ENCODE measurements around the gene SAMSN1. TPM values are rescaled to one million over a fixed set of nuclear protein-coding genes. Genes with fewer than 3 reads are reported as not detected.

SAMSN1 gene
- total RNA-seq, 1 donor from 2014 or later: 3.1 TPM

DNA sequence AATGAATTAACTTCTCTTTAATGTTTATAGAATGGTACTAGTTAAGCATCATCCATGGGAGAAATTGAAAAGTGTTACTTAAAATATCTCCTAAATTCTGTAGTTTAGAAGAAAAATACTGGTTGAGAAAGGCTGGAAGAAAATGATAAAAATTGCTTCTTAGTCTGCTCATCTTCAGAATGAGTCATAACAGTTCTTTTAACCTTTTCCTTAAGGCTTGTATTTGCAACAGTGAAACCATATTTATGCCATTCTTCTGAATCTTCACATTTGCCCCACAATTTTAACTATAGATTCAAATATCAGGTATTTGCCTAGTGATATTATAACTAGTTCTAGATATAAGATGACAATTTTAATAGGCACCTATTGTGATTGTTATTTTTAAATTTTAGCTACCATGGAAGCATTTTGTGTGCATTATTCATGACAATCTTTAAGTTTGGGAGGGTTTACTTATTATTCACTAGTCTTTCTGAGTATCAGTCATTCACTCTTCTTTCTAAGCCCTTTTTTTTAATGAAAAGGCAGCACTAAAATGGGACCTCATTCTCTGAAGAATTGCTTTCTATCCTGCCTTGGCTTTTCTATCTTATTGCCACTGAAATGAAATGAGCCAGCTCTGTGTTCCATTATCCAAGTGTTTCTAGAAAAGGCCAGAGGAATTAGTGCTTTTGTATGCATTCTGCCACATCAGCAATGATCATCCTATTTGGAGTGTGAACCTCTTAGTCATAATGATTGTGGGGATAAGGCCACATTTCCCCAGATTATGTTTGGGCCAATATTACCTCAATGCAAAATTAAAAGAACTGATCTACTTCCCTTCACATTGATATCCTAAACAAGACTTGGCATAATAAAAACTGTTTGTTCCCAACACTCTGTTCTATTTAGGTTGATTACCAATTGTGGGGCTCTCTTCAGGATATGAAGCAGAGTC is 58.4 kb downstream of the SAMSN1 start:
- no peaks in the 10 kb centered on the region for H3K27me3 ChIP-seq (ENCODE audit: control insufficient read depth in 3 of 3, insufficient read depth in 3 of 3, low read length in 3 of 3)
- H3K4me3 ChIP-seq (ENCODE audit: low read length in 3 of 3): no peak overlapping the region
- no peaks in the 10 kb centered on the region for H3K36me3 ChIP-seq (ENCODE audit: control insufficient read depth in 3 of 3, insufficient read depth in 3 of 3, low read length in 3 of 3)
- H3K9ac ChIP-seq (ENCODE audit: low read depth in 1 of 3, low read length in 3 of 3): no peak overlapping the region
- H3K4me1 ChIP-seq (ENCODE audit: control insufficient read depth in 3 of 3, insufficient read depth in 3 of 3, low read length in 3 of 3): no peaks in the 10 kb centered on the region
- H3K27ac ChIP-seq (ENCODE audit: low read depth, low read length): no peak overlapping the region
- H3K9me3 ChIP-seq (ENCODE audit: control insufficient read depth in 3 of 3, low read length in 3 of 3): no peaks in the 10 kb centered on the region

- no peak overlapping the region for H3K27ac ChIP-seq (ENCODE audit: low read depth, low read length)
- no peaks in the 10 kb centered on the region for H3K4me1 ChIP-seq (ENCODE audit: control insufficient read depth in 3 of 3, insufficient read depth in 3 of 3, low read length in 3 of 3)
- H3K36me3 ChIP-seq (ENCODE audit: control insufficient read depth in 3 of 3, insufficient read depth in 3 of 3, low read length in 3 of 3): no peaks in the 10 kb centered on the region
- H3K9me3 ChIP-seq (ENCODE audit: control insufficient read depth in 3 of 3, low read length in 3 of 3): no peaks in the 10 kb centered on the region
- no peak overlapping the region for H3K9ac ChIP-seq (ENCODE audit: low read depth in 1 of 3, low read length in 3 of 3)
- H3K27me3 ChIP-seq (ENCODE audit: control insufficient read depth in 3 of 3, insufficient read depth in 3 of 3, low read length in 3 of 3): no peaks in the 10 kb centered on the region
- H3K4me3 ChIP-seq (ENCODE audit: low read length in 3 of 3): no peak overlapping the region
Measured at GRCh38 chr21:14486869-14487268, 59.2 kb downstream of the SAMSN1 start.

- Histone ChIP-seq H3K27ac (ENCODE audit: low read depth, low read length) (no peak overlapping the region), H3K36me3 (ENCODE audit: control insufficient read depth in 3 of 3, insufficient read depth in 3 of 3, low read length in 3 of 3) (no peaks in the 10 kb centered on the region), H3K4me1 (ENCODE audit: control insufficient read depth in 3 of 3, insufficient read depth in 3 of 3, low read length in 3 of 3) (no peaks in the 10 kb centered on the region), H3K27me3 (ENCODE audit: control insufficient read depth in 3 of 3, insufficient read depth in 3 of 3, low read length in 3 of 3) (no peaks in the 10 kb centered on the region), H3K9me3 (ENCODE audit: control insufficient read depth in 3 of 3, low read length in 3 of 3) (no peaks in the 10 kb centered on the region), H3K4me3 (ENCODE audit: low read length in 3 of 3) (no peak overlapping the region), H3K9ac (ENCODE audit: low read depth in 1 of 3, low read length in 3 of 3) (no peak overlapping the region)
Measured at GRCh38 chr21:14484188-14485009, 61.7 kb downstream of the SAMSN1 start.

- no peak overlapping the region for H3K27ac ChIP-seq (ENCODE audit: low read depth, low read length)
Measured at GRCh38 chr21:14483296-14483695, 62.8 kb downstream of the SAMSN1 start.

GRCh38 chr21:14482165-14482564 is 64.0 kb downstream of the SAMSN1 start:
- no peak overlapping the region for H3K9ac ChIP-seq (ENCODE audit: low read depth in 1 of 3, low read length in 3 of 3)
- H3K27me3 ChIP-seq (ENCODE audit: control insufficient read depth in 3 of 3, insufficient read depth in 3 of 3, low read length in 3 of 3): no peaks in the 10 kb centered on the region
- H3K4me1 ChIP-seq (ENCODE audit: control insufficient read depth in 3 of 3, insufficient read depth in 3 of 3, low read length in 3 of 3): no peaks in the 10 kb centered on the region
- H3K4me3 ChIP-seq (ENCODE audit: low read length in 3 of 3): no peak overlapping the region
- no peaks in the 10 kb centered on the region for H3K36me3 ChIP-seq (ENCODE audit: control insufficient read depth in 3 of 3, insufficient read depth in 3 of 3, low read length in 3 of 3)
- no peak overlapping the region for H3K27ac ChIP-seq (ENCODE audit: low read depth, low read length)
- no peaks in the 10 kb centered on the region for H3K9me3 ChIP-seq (ENCODE audit: control insufficient read depth in 3 of 3, low read length in 3 of 3)

More at GRCh38 chr21:14483296-14483695, 62.8 kb downstream of the SAMSN1 start:
- Histone ChIP-seq H3K4me1 (ENCODE audit: control insufficient read depth in 3 of 3, insufficient read depth in 3 of 3, low read length in 3 of 3) (no peaks in the 10 kb centered on the region), H3K9ac (ENCODE audit: low read depth in 1 of 3, low read length in 3 of 3) (no peak overlapping the region), H3K4me3 (ENCODE audit: low read length in 3 of 3) (no peak overlapping the region), H3K27me3 (ENCODE audit: control insufficient read depth in 3 of 3, insufficient read depth in 3 of 3, low read length in 3 of 3) (no peaks in the 10 kb centered on the region), H3K9me3 (ENCODE audit: control insufficient read depth in 3 of 3, low read length in 3 of 3) (no peaks in the 10 kb centered on the region), H3K36me3 (ENCODE audit: control insufficient read depth in 3 of 3, insufficient read depth in 3 of 3, low read length in 3 of 3) (no peaks in the 10 kb centered on the region)

DNA sequence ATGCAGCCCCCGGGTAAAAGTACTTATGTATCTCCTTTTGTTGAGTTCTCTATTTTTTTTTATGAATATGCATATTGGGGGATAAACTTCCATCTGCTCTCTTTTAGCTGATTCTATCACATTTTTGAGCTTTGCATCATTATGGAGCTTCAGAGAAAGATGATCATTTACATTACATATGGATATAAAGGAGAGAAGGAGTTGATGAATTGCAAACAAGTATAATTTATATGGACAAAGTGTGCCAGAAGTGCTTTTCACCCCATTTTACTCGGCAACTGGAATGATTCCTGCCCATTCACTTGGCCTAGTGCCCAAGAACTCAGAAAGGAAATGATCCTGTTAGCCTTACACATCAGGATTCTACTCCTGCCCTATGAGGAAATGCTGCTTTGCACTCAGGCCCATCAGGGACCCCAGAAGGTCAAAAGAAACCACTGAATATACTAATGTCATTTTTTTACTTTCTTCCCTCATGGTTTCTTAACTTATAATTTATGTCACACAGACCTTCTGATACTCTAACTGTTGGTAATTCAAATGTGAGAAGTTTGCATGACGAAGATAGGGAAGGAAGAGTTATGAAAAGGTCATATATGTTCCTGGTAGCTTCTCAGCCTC is 65.6 kb downstream of the SAMSN1 start:
- no peak overlapping the region for H3K27ac ChIP-seq (ENCODE audit: low read depth, low read length)
- H3K4me1 ChIP-seq (ENCODE audit: control insufficient read depth in 3 of 3, insufficient read depth in 3 of 3, low read length in 3 of 3): no peaks in the 10 kb centered on the region
- no peak overlapping the region for H3K9ac ChIP-seq (ENCODE audit: low read depth in 1 of 3, low read length in 3 of 3)
- H3K9me3 ChIP-seq (ENCODE audit: control insufficient read depth in 3 of 3, low read length in 3 of 3): no peaks in the 10 kb centered on the region
- no peaks in the 10 kb centered on the region for H3K27me3 ChIP-seq (ENCODE audit: control insufficient read depth in 3 of 3, insufficient read depth in 3 of 3, low read length in 3 of 3)
- no peaks in the 10 kb centered on the region for H3K36me3 ChIP-seq (ENCODE audit: control insufficient read depth in 3 of 3, insufficient read depth in 3 of 3, low read length in 3 of 3)
- no peak overlapping the region for H3K4me3 ChIP-seq (ENCODE audit: low read length in 3 of 3)

DNA sequence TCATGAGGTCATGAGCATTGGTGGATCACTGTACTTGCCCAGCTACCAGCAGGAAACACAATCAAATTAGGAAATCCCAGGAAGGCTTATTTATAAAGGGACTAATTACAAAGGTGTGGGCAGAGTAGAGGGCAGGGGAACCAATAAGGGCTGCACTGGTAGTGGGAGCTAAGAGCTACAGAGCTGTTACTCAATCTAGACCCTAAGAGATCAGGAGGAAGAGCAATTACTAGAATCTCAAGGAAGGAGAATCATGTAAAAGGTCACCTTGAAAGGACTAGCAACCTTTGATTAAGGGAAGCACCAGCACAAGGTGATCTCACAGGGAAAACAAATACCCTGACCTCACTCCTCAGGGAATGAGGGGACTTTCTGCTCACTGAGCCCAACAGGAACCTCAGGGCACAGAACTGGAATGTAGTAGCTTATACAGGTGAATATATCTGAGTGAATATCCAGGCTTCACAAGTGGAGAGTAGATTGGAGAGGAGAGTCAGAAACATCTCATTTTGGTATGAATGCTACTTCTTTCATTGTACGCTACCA is 66.8 kb downstream of the SAMSN1 start:
- Histone ChIP-seq H3K9ac (ENCODE audit: low read depth in 1 of 3, low read length in 3 of 3) (no peak overlapping the region), H3K27me3 (ENCODE audit: control insufficient read depth in 3 of 3, insufficient read depth in 3 of 3, low read length in 3 of 3) (no peaks in the 10 kb centered on the region), H3K9me3 (ENCODE audit: control insufficient read depth in 3 of 3, low read length in 3 of 3) (no peaks in the 10 kb centered on the region), H3K36me3 (ENCODE audit: control insufficient read depth in 3 of 3, insufficient read depth in 3 of 3, low read length in 3 of 3) (no peaks in the 10 kb centered on the region), H3K4me1 (ENCODE audit: control insufficient read depth in 3 of 3, insufficient read depth in 3 of 3, low read length in 3 of 3) (no peaks in the 10 kb centered on the region), H3K4me3 (ENCODE audit: low read length in 3 of 3) (no peak overlapping the region), H3K27ac (ENCODE audit: low read depth, low read length) (no peak overlapping the region)

DNA sequence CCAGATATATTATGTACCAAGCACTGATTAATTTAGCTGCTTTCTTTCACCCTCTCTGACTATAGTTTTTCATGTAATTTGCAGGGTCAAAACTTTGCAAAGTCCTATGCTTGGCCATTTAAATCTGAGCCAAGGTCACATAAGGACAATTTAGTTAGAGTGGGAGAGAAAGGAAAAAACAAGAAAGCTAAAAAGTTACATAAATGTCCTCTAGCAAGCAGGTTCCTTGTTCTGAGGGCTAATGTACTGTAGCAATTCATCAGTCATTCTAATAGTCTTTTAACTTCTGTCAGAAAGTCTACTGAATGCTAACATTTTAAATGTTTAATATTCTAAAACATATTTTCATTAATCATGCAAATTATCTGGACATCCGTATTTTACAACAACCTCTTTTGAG is 68.3 kb downstream of the SAMSN1 start:
- Histone ChIP-seq H3K4me1 (ENCODE audit: control insufficient read depth in 3 of 3, insufficient read depth in 3 of 3, low read length in 3 of 3) (no peaks in the 10 kb centered on the region), H3K9me3 (ENCODE audit: control insufficient read depth in 3 of 3, low read length in 3 of 3) (no peaks in the 10 kb centered on the region), H3K27ac (ENCODE audit: low read depth, low read length) (no peak overlapping the region), H3K36me3 (ENCODE audit: control insufficient read depth in 3 of 3, insufficient read depth in 3 of 3, low read length in 3 of 3) (no peaks in the 10 kb centered on the region), H3K27me3 (ENCODE audit: control insufficient read depth in 3 of 3, insufficient read depth in 3 of 3, low read length in 3 of 3) (no peaks in the 10 kb centered on the region), H3K4me3 (ENCODE audit: low read length in 3 of 3) (no peak overlapping the region), H3K9ac (ENCODE audit: low read depth in 1 of 3, low read length in 3 of 3) (no peak overlapping the region)

DNA sequence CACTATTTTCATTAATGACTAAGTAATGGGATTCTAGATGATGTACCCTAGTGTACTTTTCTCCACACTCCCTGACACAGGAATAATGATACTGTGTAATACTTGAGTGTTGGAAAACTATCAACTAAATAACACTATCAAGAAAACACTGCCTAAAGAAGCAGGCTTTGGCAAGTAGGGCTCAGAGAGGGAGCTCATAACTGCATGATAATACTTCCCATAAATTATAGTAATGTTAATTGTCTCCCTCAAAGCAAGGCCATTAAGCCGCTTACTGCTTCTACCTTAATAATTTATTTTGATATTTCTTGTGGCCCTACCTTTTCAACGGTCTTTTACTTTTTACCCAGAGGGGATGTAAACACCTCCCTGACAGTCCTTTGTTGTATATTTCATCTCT is 69.0 kb downstream of the SAMSN1 start:
- Histone ChIP-seq H3K4me1 (ENCODE audit: control insufficient read depth in 3 of 3, insufficient read depth in 3 of 3, low read length in 3 of 3) (no peaks in the 10 kb centered on the region), H3K4me3 (ENCODE audit: low read length in 3 of 3) (no peak overlapping the region), H3K9ac (ENCODE audit: low read depth in 1 of 3, low read length in 3 of 3) (no peak overlapping the region), H3K36me3 (ENCODE audit: control insufficient read depth in 3 of 3, insufficient read depth in 3 of 3, low read length in 3 of 3) (no peaks in the 10 kb centered on the region), H3K9me3 (ENCODE audit: control insufficient read depth in 3 of 3, low read length in 3 of 3) (no peaks in the 10 kb centered on the region), H3K27me3 (ENCODE audit: control insufficient read depth in 3 of 3, insufficient read depth in 3 of 3, low read length in 3 of 3) (no peaks in the 10 kb centered on the region), H3K27ac (ENCODE audit: low read depth, low read length) (no peak overlapping the region)
